Hepatocyte (in vitro differentiated cells): ENCODE results near the gene WFDC1.

Experiments used
- CTCF ChIP-seq: fragments of 200-600 bp; sonication (generic); IDR thresholded peaks from 2 replicates; pipeline ENCODE4 v1.5.1; 2016; ENCODE audit warnings: antibody characterized with exemption, mild to moderate bottlenecking; ENCODE audit not compliant: poor library complexity
- EZH2 ChIP-seq: fragments of 200-600 bp; sonication (generic); IDR thresholded peaks from 2 replicates; pipeline ENCODE4 v1.6.1; 2016; ENCODE audit warnings: antibody characterized with exemption, mild to moderate bottlenecking, borderline replicate concordance

GRCh38 chr16:84359326-84359725 lies 64.6 kb downstream of the WFDC1 start:
- no peak for TF ChIP-seq CTCF
- TF ChIP-seq EZH2, result no peak
